ENCODE results near the gene DKC1. TPM values are rescaled to one million over a fixed set of nuclear protein-coding genes. Genes with fewer than 3 reads are reported as not detected.
"Not testable (repeated sequence)": the region's sequence is repeated elsewhere in the genome, so short reads cannot be mapped to it uniquely, and the experiment has no call there.

Gene DKC1
- total RNA-seq, 1 experiment from 2014 or later: 123 TPM

DNA sequence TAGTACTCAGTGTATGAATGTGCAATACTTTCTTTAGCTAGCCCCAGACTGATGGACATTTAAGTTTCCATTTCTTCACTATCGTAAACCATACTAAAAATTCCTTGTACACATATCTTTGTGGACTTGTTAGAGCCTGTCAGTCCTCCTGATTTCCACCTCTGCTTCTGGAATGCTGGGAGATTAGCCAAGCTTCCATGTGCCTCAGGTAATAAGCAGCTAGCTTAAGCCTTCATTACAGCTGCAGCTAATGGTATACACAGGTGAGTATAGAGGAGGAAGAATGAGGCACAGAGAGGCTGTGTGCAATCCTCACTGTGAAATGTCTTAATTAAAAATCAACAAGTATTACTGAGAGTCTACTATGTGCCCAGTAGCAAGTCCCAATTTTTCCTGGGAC, 62.0 kb downstream of the DKC1 start:
- no TSS peak for BruUV-seq (replicated peaks)
- no peak for ATAC-seq
- Histone ChIP-seq H3K4me2 (ENCODE audit: low read length) (no peak overlapping the region), H3K36me3 (ENCODE audit: control insufficient read depth in 1 of 2, insufficient read depth in 2 of 2, low read length in 2 of 2) (no peaks in the 10 kb centered on the region), H2AFZ (ENCODE audit: low read depth, low read length, poor library complexity, severe bottlenecking) (no peak overlapping the region), H3K9me2 (ENCODE audit: insufficient read depth) (no peaks in the 10 kb centered on the region), H3K79me2 (ENCODE audit: insufficient read depth, low read length) (no peaks in the 10 kb centered on the region), H3K4me3 (replicated peaks in 1 of 2; ENCODE audit: low read depth in 1 of 2, low read length in 2 of 2) (no peak overlapping the region), H3K27me3 (ENCODE audit: insufficient read depth, low read length) (no peaks in the 10 kb centered on the region), H3K27ac (ENCODE audit: low read depth, low read length) (no peak overlapping the region), H4K20me1 (ENCODE audit: insufficient read depth) (no peaks in the 10 kb centered on the region), H3K9ac (ENCODE audit: low read length) (no peak overlapping the region), H3K4me1 (ENCODE audit: control insufficient read depth in 1 of 2, insufficient read depth in 2 of 2, low read length in 2 of 2) (no peaks in the 10 kb centered on the region), H3K9me3 (ENCODE audit: control insufficient read depth in 1 of 2, insufficient read depth in 1 of 2, low read depth in 1 of 2, low read length in 2 of 2) (no peaks in the 10 kb centered on the region)
- POLR2A ChIA-PET: no interaction called here
- TF ChIP-seq EGR1 (IDR thresholded peaks at IDR 0.05; ENCODE audit: low read depth): no peak
- no peak for TF ChIP-seq ELF1 (IDR thresholded peaks at IDR 0.05; ENCODE audit: borderline replicate concordance, low read depth)
- TF ChIP-seq CEBPB (IDR thresholded peaks at IDR 0.05; ENCODE audit: low read depth): no peak
- TF ChIP-seq EZH2 (IDR thresholded peaks at IDR 0.05): no peak
- TF ChIP-seq YY1 (IDR thresholded peaks at IDR 0.05; ENCODE audit: extremely low read depth, insufficient replicate concordance, low read depth, low read length): no peak
- TF ChIP-seq, protein P1, sequence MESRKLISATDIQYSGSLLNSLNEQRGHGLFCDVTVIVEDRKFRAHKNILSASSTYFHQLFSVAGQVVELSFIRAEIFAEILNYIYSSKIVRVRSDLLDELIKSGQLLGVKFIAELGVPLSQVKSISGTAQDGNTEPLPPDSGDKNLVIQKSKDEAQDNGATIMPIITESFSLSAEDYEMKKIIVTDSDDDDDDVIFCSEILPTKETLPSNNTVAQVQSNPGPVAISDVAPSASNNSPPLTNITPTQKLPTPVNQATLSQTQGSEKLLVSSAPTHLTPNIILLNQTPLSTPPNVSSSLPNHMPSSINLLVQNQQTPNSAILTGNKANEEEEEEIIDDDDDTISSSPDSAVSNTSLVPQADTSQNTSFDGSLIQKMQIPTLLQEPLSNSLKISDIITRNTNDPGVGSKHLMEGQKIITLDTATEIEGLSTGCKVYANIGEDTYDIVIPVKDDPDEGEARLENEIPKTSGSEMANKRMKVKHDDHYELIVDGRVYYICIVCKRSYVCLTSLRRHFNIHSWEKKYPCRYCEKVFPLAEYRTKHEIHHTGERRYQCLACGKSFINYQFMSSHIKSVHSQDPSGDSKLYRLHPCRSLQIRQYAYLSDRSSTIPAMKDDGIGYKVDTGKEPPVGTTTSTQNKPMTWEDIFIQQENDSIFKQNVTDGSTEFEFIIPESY (IDR thresholded peaks at IDR 0.05; ENCODE audit: extremely low read depth, insufficient replicate concordance, low read length): no peak
- TF ChIP-seq, protein P2, sequence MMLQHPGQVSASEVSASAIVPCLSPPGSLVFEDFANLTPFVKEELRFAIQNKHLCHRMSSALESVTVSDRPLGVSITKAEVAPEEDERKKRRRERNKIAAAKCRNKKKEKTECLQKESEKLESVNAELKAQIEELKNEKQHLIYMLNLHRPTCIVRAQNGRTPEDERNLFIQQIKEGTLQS (IDR thresholded peaks at IDR 0.05): no peak
- TF ChIP-seq, protein P3, sequence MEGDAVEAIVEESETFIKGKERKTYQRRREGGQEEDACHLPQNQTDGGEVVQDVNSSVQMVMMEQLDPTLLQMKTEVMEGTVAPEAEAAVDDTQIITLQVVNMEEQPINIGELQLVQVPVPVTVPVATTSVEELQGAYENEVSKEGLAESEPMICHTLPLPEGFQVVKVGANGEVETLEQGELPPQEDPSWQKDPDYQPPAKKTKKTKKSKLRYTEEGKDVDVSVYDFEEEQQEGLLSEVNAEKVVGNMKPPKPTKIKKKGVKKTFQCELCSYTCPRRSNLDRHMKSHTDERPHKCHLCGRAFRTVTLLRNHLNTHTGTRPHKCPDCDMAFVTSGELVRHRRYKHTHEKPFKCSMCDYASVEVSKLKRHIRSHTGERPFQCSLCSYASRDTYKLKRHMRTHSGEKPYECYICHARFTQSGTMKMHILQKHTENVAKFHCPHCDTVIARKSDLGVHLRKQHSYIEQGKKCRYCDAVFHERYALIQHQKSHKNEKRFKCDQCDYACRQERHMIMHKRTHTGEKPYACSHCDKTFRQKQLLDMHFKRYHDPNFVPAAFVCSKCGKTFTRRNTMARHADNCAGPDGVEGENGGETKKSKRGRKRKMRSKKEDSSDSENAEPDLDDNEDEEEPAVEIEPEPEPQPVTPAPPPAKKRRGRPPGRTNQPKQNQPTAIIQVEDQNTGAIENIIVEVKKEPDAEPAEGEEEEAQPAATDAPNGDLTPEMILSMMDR (IDR thresholded peaks at IDR 0.05 in 2 of 3, conservative IDR thresholded peaks at IDR 0.05 in 1 of 3; ENCODE audit: borderline replicate concordance in 1 of 3, insufficient read depth in 1 of 3, low read depth in 2 of 3, low read length in 2 of 3): no peak
- no peak for TF ChIP-seq ZFX (IDR thresholded peaks at IDR 0.05)
- no peak for TF ChIP-seq POLR2AphosphoS5 (IDR thresholded peaks at IDR 0.05; ENCODE audit: low read depth, low read length)
- no peak for TF ChIP-seq POLR2A (IDR thresholded peaks at IDR 0.05; ENCODE audit: borderline replicate concordance, extremely low read depth, insufficient read depth, insufficient read length)
- no peak for TF ChIP-seq SIN3A (IDR thresholded peaks at IDR 0.05; ENCODE audit: low read depth)
- no peak for TF ChIP-seq TCF7L2 (IDR thresholded peaks at IDR 0.05; ENCODE audit: borderline replicate concordance, extremely low read depth, insufficient read depth, insufficient read length)
- TF ChIP-seq EZH2phosphoT487 (IDR thresholded peaks at IDR 0.05; ENCODE audit: borderline replicate concordance): no peak
- no peak for TF ChIP-seq RAD21 (IDR thresholded peaks at IDR 0.05; ENCODE audit: low read depth)
- no peak for TF ChIP-seq SP1 (IDR thresholded peaks at IDR 0.05; ENCODE audit: low read depth)
- no peak for TF ChIP-seq CBX3 (IDR thresholded peaks at IDR 0.05; ENCODE audit: low read depth)
- no peak for TF ChIP-seq JUND (IDR thresholded peaks at IDR 0.05)
- DNase-seq (ENCODE audit: low read depth, low spot score): no peak
- RAD21 ChIA-PET (ENCODE audit: low non-redundant PET in 1 of 2, low total read pairs in 2 of 2, uncharacterized antibody in 2 of 2, unreplicated experiment in 2 of 2): no interaction called here
- intact Hi-C loops (cut with micrococcal nuclease): no loop called here
- CTCF ChIA-PET: no interaction called here

GRCh38 chrX:154825586-154825985, 62.9 kb downstream of the DKC1 start:
- H3K27me3 ChIP-seq (ENCODE audit: insufficient read depth, low read length); RAD21 ChIA-PET (ENCODE audit: low non-redundant PET in 1 of 2, low total read pairs in 2 of 2, uncharacterized antibody in 2 of 2, unreplicated experiment in 2 of 2); CTCF ChIA-PET; H3K36me3 ChIP-seq (ENCODE audit: control insufficient read depth in 1 of 2, insufficient read depth in 2 of 2, low read length in 2 of 2); intact Hi-C loops (cut with micrococcal nuclease); H3K9me2 ChIP-seq (ENCODE audit: insufficient read depth); H3K4me1 ChIP-seq (ENCODE audit: control insufficient read depth in 1 of 2, insufficient read depth in 2 of 2, low read length in 2 of 2); H3K4me2 ChIP-seq (ENCODE audit: low read length); ATAC-seq; BruUV-seq (replicated peaks); H3K4me3 ChIP-seq (replicated peaks in 1 of 2; ENCODE audit: low read depth in 1 of 2, low read length in 2 of 2); H3K27ac ChIP-seq (ENCODE audit: low read depth, low read length); H3K9me3 ChIP-seq (ENCODE audit: control insufficient read depth in 1 of 2, insufficient read depth in 1 of 2, low read depth in 1 of 2, low read length in 2 of 2); H2AFZ ChIP-seq (ENCODE audit: low read depth, low read length, poor library complexity, severe bottlenecking); H4K20me1 ChIP-seq (ENCODE audit: insufficient read depth); DNase-seq (ENCODE audit: low read depth, low spot score); H3K9ac ChIP-seq (ENCODE audit: low read length); H3K79me2 ChIP-seq (ENCODE audit: insufficient read depth, low read length); POLR2A ChIA-PET: not testable (repeated sequence)

Data from HCT116 (cell line).